HG02642 (cell line): ENCODE data around the gene VDAC2.

ENCODE experiments used
- ATAC-seq: cut with Tn5 transposase; IDR thresholded peaks from one replicate; pipeline ENCODE4 v1.9.1; 2021; ENCODE audit warnings: mild to moderate bottlenecking; ENCODE audit not compliant: unreplicated experiment, poor library complexity

Gene VDAC2

DNA sequence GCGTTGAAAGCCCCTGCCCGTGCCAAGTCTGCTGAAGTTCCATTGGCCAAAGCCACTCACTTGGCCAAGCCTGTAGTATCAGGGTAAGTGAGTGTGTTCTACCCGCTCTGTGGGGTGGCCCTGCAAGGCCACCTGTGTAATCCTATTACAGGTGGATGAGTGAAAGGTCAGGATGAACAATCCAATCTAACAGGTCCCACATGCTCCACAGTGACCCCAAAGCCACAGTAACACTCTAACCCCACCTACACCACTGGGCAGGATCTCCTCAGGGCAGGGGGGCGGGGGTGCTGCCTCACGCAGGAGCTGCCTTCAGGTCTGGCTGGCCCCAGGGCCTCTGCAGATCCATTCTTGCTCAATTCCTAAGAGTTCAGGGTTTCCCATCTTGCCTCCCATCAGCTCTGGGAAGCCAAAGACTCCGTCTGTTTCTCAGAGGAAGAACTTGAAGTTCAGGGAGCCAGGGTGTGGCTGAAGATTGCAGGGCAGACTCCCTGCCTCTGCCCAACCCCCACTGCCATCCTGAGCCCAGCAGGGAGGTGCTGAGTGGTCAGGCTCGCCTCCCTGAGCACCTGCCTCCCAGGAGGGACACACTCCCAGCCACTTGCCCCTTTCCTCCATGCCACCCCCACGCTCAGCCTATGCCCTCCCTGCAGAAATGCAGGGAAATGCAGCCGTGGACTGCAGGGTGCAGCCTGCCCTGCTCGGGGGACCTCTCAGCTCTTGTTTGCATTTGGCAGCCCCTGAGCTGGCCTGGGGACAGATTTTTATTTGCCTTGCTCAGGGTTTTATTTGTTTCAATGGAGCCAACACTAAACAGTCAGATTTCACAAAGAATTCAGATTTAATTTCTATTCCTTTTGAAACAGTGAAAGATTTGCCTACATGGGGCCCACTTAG, 35.0 kb downstream of the VDAC2 start:
- no peak for ATAC-seq

GRCh38 chr10:75246506-75246905, 35.9 kb downstream of the VDAC2 start:
- no peak for ATAC-seq

DNA sequence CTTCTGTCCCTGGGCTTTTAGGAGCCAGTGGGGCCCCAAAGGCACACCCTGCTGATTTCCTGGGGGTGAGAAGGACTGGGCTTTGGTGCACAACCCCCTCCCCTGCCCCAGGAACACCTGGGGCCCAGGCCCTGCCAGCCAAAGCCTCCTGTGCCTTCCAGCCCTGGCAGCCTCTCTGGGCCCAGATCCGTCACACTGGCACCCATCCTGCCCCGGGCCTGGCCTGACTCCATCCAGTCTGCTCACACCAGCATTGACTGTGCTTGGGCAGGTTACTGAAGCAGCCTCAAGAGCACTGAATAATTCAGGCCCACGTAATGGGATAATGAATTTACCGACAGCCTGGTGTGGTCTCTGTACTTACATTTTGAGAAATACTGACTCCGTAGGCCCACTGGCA, 37.2 kb downstream of the VDAC2 start:
- ATAC-seq: no peak

GRCh38 chr10:75250934-75251333, 40.3 kb downstream of the VDAC2 start:
- no peak for ATAC-seq

DNA sequence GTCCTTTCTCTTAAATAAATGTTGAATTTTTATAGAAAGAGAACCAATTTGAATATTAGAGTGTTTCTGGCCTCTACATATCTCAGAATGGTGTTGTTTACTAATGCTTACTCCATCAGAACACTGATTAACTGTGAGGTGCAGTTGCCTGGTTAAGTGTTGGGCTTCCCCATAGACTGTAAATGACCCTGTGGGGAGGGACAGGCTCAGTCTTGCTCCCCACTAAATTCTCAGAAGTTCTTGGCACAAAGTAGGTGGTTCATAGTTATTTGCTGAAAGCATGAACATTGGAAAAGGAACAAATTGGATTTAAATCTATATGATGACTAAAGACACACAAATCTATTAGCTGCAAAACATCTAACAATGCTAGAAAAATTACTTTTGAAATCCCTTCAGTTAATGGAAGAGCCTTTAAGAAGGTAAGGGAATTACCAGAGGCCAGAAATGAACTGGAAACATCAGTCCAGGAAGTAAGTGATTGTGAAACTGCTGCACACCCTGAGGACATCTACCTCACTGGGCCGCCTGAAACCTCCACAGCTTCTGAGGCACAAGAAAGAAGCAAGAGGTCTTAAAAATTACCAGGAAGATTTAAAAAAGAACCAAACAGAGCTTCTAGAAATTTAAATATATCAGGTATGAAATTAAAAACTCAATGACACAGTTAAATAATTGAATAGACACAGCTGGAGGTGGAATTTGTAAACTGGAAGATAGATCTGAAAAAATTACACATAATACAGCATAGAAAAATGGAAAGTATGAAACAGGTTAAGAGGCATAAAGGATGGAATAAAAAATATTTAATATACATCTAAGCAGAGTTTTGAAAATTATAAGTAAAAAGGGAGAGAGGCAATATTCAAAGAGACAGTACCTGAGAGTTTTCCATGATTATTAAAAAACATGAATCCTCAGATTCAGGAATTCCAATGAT, 43.0 kb downstream of the VDAC2 start:
- ATAC-seq: no peak

GRCh38 chr10:75254739-75255138, 44.1 kb downstream of the VDAC2 start:
- no peak for ATAC-seq

GRCh38 chr10:75260990-75261389, 50.4 kb downstream of the VDAC2 start:
- no peak for ATAC-seq

- no peak for ATAC-seq
These were observed 51.5 kb downstream of the VDAC2 start for GRCh38 chr10:75261813-75262705.

DNA sequence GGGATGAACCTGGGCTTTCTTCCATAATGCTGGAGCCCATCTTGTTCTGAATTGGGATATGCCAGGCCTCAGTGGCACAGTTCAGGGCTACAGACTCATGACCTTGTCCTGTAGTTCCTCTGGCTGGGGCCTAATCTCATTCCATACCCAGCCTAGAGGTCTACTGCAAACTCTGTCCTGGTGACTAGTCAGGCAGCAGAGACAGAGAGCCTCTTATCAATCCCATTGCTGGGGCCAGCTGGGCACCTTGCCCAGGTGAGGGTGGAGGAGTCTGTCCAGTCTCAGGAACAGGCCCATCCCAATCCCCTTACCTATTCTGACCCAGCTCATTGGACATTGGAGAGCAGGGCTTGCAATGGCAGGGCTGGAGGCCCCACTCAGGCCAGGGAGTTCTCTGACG, 53.2 kb downstream of the VDAC2 start:
- no peak for ATAC-seq

DNA sequence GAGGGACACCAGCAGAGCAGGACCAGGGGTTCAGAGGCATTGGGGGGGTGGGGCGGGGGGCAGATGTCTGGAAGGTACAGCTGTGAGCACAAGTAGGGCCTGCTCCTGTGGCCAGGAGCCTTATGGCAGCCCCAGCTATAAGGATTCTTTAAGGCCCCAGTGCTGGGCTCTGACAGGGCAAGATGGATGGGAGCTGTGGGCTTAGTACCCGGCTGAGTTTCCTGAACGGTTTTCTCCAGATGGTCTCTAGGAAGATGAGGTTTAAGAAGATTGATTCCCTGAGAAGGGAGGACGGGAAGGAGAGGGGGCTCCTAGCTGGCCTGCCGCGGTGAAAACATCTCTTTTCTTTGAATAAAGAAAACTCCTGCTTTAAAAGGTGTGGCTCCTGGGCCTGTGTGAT, 55.3 kb downstream of the VDAC2 start:
- ATAC-seq: no peak

GRCh38 chr10:75266945-75267344, 56.3 kb downstream of the VDAC2 start:
- no peak for ATAC-seq

DNA sequence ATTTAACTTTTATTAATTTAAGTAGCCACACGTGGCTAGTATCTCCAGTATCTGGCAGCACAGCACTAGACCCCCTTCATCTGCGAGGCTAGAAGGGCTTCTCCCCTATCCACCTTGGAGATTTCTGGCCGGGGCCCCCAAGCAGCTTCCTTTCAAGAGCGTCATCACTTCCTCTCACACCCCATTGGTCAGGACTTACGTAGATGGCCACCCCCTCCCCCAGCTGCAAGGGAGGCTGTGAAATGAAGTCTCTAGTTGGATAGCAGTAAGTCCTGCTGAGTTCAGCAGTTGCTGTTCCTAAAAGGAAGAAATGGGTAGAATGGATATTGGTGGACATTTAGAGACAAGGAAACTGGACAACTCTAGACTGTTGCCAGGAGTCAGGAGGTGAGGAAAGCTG, 59.0 kb downstream of the VDAC2 start:
- ATAC-seq: no peak

GRCh38 chr10:75272094-75272493, 61.5 kb downstream of the VDAC2 start:
- no peak for ATAC-seq

DNA sequence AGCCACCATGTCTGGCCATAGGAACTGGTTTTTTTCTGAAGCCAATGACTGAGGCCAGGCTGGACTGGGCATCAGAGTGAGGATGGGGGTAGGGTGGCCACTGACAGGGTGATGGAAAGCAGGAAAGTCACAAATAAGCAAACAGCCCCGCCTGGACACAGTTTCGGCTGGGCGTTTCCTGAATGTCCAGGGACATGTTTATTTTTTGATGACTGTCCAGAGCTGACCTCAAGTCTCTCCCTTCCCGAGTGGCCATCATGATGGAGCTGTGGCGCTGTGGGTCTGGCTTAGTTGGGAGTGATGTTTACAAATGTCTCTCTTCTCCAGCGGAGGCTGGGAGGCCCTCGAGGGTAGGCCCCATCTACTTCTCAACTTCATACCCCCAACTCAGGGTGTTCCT, 62.3 kb downstream of the VDAC2 start:
- no peak for ATAC-seq

DNA sequence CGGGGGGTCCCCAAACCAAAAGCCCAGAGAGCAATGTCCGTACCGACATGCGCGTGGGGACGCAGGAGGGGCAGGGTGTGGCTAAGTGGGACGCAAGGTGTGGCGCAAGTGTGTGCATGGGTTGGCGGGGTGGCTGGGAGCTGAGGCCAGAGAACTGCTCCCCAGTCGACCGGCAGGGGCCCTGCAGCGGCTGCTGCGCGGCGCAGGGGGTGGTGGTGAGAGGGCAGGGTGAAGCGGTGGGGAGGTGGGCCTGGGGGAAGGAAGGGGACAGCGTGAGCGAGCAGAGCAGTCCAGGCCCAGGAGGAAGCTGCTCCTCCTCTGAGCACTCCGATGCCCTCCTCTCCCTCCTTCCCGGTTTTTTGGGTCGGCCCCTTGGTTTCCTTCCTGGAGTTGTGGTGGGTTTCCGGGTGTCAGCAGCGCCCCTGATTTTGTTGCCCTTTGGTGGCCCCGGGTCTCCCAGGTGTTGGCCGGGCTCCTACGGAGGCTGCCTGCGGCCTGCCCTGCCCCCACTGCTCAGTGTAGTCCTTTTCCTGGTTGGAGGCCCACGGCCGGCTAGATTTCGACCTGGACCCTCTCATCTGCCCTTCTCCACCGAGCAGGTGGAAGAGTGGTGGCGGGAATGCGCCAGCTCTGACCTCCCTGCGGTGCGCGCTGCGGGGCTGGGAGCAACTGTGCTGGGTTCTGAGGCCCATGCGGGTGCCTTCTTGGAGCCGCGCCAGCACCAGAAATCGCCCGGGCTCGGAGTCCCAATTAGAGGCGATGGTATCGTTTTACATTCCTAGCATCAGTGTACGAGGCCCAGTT, 65.7 kb downstream of the VDAC2 start:
- no peak for ATAC-seq

- ATAC-seq: no peak
These were observed 69.6 kb downstream of the VDAC2 start for GRCh38 chr10:75280236-75280635.
